KOPT-K1 (cell line): Measurements from ENCODE around the gene ZNF43.
"Not testable (repeated sequence)": the region's sequence is repeated elsewhere in the genome, so short reads cannot be mapped to it uniquely, and the experiment has no call there.

Experiments used
- H3K27ac ChIP-seq: fragments of 200-600 bp; sonication (generic); 2 replicates; pipeline ENCODE4 v1.5.1; 2016; ENCODE audit warnings: antibody characterized with exemption, mild to moderate bottlenecking, low read depth, low read length; ENCODE audit not compliant: poor library complexity, severe bottlenecking
- H3K36me3 ChIP-seq: fragments of 200-600 bp; sonication (generic); 2 replicates; pipeline ENCODE4 v1.5.1; 2017; ENCODE audit warnings: antibody characterized with exemption, mild to moderate bottlenecking, low read length, moderate library complexity; ENCODE audit not compliant: insufficient read depth
- H3K9me3 ChIP-seq: fragments of 200-600 bp; sonication (generic); 2 replicates; pipeline ENCODE4 v1.5.1; 2017; ENCODE audit warnings: antibody characterized with exemption, low read length, mild to moderate bottlenecking; ENCODE audit not compliant: insufficient read depth, poor library complexity, severe bottlenecking

ZNF43 gene

GRCh38 chr19:21758296-21758695 lies 77.7 kb downstream of the ZNF43 start:
- H3K9me3 ChIP-seq: peaks cover 99% of the 10 kb centered on the region
- no peak overlapping the region for H3K27ac ChIP-seq
- H3K36me3 ChIP-seq: peaks cover 100% of the 10 kb centered on the region

- H3K27ac ChIP-seq: not testable (repeated sequence)
- H3K36me3 ChIP-seq: peaks cover 100% of the 10 kb centered on the region
- peaks cover 99% of the 10 kb centered on the region for H3K9me3 ChIP-seq
Measured at GRCh38 chr19:21755555-21755954, 80.4 kb downstream of the ZNF43 start.
